CD4-positive, alpha-beta T cell treated with Interleukin-15 for 4 hours (primary cell): ENCODE measurements around the gene HNRNPH3.

Experiments used
- DNase-seq: peaks from one replicate; pipeline ENCODE4 v3.0.0-alpha.2; 2020; ENCODE audit warnings: low spot score

Gene HNRNPH3

GRCh38 chr10:68330852-68331454 lies 911 bp upstream of the HNRNPH3 start:
- peak; percentile 20 for DNase-seq

DNA sequence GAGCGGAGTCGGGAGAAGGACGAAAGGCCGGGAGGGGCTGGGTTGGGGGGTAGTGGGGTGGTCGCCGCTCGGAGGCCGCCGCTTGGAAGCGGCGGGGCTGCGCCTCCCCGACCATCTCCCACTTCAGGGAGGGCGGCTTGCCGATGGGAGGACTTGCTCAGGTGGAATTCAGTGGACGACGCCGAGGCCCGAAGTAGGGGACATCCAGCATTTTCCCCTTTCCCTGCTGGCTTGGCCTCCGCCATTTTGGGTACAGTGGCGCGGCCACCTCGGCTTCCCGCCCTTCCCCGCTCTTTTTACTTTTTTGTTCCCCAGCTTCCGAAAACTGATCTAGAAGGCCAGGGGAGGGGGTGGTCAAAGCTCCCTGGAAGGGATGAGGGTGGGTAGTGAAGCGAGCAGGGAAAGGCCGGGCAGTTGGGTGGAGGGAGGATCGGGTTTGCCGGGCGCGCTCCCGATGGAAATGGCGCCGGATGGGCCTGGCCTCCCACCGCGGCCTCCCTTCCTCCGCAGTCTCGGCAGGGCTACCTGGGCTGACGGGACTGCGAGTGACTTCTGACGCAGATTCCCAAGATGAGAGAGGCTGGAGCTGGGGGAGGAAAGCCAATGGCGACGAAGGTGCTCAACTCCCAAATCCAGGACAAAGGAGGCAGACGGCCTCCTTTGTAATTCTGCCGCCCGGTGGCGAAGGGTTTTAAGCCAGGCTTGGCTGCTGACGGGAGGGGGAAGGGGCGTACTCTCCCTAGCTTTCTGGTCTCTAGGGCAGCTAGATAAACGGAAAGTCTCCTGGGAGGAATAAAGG lies 594 bp downstream of the HNRNPH3 start, which contains the start of gene PBLD:
PBLD (minus strand) TSS at position 670 of the 799 bp plus-strand sequence. CDS start 26,084 bp downstream, outside the sequence.
- DNase-seq, result peak; percentile 61

GRCh38 chr10:68333058-68333395 lies 1.2 kb downstream of the HNRNPH3 start:
- no peak for DNase-seq

- DNase-seq, result no peak
Observed at GRCh38 chr10:68333440-68334431, 1.9 kb downstream of the HNRNPH3 start.

- no peak for DNase-seq
Observed at GRCh38 chr10:68334672-68335467, 3.0 kb downstream of the HNRNPH3 start.

DNA sequence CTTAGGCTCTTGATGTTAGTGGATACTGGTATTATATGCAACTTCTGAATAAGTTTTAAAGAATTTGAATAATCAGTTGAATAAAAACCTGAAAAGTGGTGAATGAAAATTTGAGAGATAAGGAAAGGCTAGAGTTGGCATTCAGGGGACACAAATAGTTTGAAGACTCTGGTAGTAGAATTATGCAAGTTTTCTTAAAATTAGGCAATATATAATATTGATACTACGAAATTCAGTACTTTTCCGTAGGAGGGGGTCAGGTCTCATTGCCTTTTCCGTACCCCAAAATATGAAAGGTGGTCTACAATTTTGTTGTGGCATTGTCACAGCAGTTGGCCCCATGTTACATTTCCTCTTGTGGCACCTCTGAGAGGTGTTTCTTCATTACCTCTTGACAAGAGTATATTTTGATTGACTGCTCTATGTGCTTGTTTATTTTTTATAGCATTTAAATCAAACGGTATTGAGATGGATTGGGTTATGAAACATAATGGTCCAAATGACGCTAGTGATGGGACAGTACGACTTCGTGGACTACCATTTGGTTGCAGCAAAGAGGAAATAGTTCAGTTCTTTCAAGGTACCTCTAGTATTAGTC lies 5.0 kb downstream of the HNRNPH3 start:
- DNase-seq, result no peak

GRCh38 chr10:68340358-68341080 lies 8.7 kb downstream of the HNRNPH3 start:
- no peak for DNase-seq

- DNase-seq, result no peak
Observed at GRCh38 chr10:68342909-68343516, 11.1 kb downstream of the HNRNPH3 start.

DNA sequence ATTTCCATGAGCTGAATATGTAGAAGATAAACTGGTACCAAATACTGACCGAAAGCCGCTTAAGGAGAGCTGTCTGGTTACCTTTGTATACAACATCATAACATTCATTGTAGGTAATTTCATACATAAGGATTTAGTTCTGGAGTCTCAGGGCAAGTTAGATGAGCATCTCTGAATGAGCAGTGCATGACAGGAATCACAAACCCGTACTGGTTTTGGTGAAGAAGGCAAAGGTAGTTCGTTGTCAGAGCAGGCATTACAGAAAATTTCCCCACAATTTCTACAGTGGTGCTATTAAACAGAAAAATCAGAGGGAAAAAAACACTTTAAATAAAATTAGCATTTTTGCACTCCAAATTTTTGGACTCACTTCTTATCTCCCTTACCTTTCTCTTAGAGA lies 13.8 kb downstream of the HNRNPH3 start:
- no peak for DNase-seq

DNA sequence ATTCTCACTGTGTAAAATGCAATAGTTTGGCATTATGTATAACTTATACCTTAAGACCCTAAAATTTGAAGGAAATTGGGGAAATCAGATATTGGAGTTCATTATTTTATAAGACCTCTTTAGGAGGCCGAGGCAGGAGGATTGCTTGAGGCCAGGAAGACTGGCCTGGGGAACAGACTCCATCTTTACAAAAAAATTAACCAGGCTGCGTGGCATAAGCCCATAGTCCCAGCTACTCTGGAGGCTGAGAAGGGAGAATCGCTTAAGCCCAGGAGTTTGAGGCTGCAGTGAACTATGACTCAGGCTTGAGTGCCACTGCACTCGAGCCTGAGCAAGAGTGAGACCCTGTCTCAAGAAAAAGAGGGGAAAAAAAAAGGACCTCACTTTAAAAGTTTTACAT lies 14.9 kb downstream of the HNRNPH3 start:
- no peak for DNase-seq

DNA sequence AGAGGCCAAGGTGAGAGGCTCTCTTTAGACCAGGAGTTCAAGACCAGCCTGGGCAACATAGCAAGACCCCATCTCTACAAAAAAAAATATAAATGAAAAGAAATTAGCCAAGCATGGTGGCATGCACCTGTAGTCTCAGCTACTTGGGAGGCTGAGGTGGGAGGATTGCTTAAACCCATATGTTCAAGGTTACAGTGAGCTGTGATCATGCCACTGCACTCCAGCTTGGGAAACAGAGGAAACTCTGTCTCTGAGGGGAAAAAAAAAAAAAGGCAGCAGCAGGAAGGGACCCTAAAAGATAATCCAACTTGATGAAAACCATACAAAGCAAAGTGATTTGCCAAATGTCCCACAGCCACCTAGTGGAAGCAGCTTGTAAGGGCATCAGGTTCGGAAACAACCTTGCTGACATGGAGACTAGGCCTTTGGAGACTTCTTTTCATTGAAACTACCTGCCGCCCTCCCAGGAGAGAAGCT lies 16.4 kb downstream of the HNRNPH3 start:
- peak; percentile 61 for DNase-seq

GRCh38 chr10:68353537-68353936 lies 21.7 kb downstream of the HNRNPH3 start:
- no peak for DNase-seq

DNA sequence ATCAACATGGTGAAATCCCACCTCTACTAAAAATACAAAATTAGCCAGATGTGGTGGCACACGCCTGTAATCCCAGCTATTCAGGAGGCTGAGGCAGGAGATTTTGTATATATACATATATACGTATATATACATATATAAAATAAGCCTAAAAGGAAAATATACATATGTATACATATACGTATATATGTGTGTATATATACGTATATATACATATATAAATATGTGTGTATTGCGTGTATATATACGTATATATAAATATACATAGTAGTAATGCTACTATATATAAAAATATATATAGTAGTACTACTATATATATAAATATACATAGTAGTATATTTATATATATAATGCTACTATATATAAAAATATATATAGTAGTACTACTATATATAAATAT lies 27.3 kb downstream of the HNRNPH3 start:
- no peak for DNase-seq

DNA sequence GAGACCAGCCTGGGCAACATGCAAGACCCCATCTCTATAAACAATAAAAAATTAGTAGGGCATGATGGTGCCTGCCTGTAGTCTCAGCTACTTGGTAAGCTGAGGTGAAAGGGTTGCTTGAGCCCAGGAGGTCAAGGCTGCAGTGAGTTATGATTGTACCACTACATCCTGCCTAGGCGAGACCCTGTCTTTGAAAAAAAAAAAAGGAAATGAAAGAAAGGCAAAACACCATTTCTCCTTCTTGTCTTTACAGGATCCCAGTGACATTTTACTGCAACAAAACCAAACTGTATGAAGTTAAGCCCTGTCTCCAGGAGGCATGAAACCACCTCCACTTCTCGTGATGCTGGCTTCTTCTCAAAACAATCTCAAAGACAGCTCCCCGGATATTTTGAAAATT lies 30.7 kb downstream of the HNRNPH3 start:
- DNase-seq, result no peak

GRCh38 chr10:68364101-68364886 lies 32.4 kb downstream of the HNRNPH3 start:
- no peak for DNase-seq

DNA sequence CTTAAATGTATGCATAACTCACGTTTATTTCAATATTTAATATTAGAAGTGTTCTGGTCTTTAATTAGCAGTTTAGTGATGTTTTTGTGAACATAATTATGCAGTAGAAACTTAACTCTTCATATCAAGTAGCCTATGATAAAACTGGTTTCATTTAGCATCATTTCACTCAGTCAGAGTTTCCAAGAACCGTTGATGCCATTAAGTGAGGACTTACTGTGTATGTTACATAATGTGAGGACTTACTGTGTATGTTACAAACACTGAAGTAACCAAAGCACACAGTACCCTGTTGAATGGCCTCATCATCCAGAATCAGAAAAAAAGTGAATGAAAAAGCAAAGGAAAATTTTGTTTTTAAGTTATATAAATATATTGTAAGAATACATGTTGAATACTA lies 33.7 kb downstream of the HNRNPH3 start:
- no peak for DNase-seq

DNA sequence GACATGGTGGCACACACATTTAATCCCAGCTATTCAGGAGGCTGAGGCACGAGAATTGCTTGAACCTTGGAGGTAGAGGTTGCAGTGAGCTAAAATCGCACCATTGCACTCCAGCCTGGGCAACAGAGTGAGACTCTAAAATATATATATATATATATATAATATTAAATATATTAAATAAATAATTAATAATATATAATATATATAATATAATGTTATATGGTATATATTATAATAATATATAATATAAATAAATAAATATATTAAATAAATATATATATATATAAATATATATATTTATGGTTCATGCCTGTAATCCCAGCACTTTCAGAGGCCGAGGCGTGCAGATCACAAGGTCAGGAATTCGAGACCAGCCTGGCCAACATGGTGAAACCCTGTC lies 34.7 kb downstream of the HNRNPH3 start:
- DNase-seq, result no peak

- no peak for DNase-seq
Observed at GRCh38 chr10:68367121-68367520, 35.3 kb downstream of the HNRNPH3 start.

DNA sequence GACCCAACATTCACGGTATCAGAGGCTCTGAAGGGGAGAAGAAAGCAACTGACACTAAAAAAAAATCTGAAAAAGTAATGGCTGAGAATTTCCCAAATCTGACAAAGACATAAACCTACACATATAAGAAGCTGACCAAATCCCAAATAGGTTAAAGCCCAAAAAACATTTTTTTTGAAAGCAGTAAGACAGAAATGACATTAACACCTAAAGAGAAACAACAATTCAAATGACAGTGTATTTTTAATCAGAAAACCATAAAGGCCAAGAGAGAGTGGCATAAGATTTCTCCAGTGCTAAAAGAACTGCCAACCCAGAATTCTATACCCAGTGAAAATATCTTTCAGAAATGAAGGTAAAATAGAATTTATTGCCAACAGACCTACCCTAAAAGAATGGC lies 39.7 kb downstream of the HNRNPH3 start:
- no peak for DNase-seq
